Muscle layer of colon (tissue), 2 donors: ENCODE data around the gene SARS2.

ENCODE experiments used
- H3K27ac ChIP-seq: one replicate; pipeline ENCODE4 v1.7.0; 2013; ENCODE audit warnings: low read depth, mild to moderate bottlenecking, low read length, moderate library complexity
- H3K27me3 ChIP-seq, 2 donors: one replicate each; pipeline ENCODE4 v1.7.0; 2013; ENCODE audit warnings: low read length in 2 of 2, mild to moderate bottlenecking in 2 of 2; ENCODE audit not compliant: insufficient read depth in 2 of 2, control insufficient read depth in 1 of 2
- H3K36me3 ChIP-seq: one replicate; pipeline ENCODE4 v1.7.0; 2013; ENCODE audit warnings: mild to moderate bottlenecking, low read length; ENCODE audit not compliant: insufficient read depth
- H3K4me1 ChIP-seq: one replicate; pipeline ENCODE4 v1.7.0; 2013; ENCODE audit warnings: mild to moderate bottlenecking, low read length; ENCODE audit not compliant: insufficient read depth
- H3K4me3 ChIP-seq, 2 donors: one replicate each; pipeline ENCODE4 v1.7.0; 2013; ENCODE audit warnings: low read length in 2 of 2, low read depth in 1 of 2, mild to moderate bottlenecking in 1 of 2, moderate library complexity in 1 of 2
- H3K9ac ChIP-seq: one replicate; pipeline ENCODE4 v1.7.0; 2013; ENCODE audit warnings: low read length
- H3K9me3 ChIP-seq: one replicate; pipeline ENCODE4 v1.7.0; 2013; ENCODE audit warnings: mild to moderate bottlenecking, low read length
- donor health status: abdominal sarcoma.
- donor health status: Adenocarcinoma of cecum.

Gene SARS2

DNA sequence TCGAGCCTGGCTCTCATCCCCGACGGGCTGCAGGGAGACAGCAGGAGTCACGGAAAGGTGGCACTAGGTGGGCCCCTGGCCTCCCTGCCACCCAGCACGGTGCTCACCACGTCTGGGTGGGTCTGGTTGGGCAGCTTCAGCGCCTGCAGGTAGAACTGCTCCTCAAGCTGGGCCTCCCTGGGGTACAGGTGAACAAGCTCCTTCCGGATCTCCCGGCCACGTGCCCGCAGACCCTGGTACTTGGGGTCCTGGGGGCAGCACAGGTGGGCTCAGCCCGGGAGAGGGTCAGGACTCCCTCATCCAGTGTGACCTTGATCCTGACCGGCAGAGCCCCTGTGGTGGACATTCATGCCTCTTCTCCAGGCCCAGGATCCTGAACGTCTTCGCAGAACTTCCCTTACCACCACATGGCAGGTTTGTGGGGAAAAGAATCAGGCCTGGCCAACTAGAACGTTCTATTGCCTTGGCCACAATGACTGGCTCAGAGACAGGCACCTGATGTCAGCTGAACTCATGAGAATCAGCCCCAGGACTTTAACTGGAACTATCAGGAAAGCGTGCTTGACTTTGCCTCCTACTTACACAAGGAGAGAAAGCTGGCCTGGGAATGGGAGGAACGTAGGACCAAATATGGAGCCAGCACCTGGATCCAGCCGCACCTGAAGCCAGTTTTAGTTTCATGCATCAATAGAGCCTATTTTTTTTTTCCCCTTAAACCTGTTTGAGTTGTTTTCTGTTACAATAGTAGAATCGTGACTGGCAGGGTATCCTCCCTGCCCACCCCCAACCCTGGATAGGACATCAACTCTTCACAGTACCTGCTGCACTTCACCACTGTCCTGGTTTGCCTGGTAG, 8.9 kb downstream of the SARS2 start:
- H3K4me3 ChIP-seq, result no peak overlapping the region
- H3K27me3 ChIP-seq, result no peaks in the 10 kb centered on the region
- H3K4me1 ChIP-seq, result no peaks in the 10 kb centered on the region
- H3K9me3 ChIP-seq, result no peaks in the 10 kb centered on the region
- no peak overlapping the region for H3K9ac ChIP-seq
- no peak overlapping the region for H3K27ac ChIP-seq
- peaks cover 8% of the 10 kb centered on the region for H3K36me3 ChIP-seq

DNA sequence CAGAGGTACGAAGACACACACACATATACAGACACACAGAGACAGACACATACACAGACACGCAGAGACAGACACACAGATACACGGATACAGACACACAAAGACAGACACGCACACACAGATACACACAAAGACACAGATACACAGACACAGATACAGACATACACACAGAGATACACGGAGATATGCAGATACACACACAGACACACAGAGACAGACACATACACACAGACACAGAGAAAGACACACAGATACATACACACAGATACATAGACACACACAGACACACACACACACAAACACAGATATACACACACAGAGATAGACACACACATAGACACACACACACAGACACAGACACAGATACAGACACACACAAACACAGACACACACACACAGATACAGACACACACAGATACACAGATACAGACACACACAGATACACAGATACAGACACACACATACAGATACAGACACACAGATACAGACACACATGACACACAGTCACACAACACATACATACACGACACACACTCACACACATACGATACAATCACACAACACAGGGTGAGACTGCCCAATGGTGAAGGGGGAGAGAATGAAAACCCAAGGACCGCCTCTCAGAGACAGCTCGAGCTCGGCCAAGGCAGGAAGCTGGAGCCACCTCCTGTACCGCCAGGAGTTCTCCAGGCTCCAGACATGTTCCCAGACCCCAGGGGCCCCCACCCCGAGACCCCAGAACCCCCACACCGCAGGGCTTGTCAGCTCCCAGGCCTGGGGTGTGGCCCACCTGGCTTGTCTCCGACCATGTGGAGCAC, 9.8 kb downstream of the SARS2 start:
- Histone ChIP-seq H3K27ac (no peak overlapping the region), H3K36me3 (peaks cover 8% of the 10 kb centered on the region), H3K9ac (no peak overlapping the region), H3K27me3 (no peaks in the 10 kb centered on the region), H3K4me1 (no peaks in the 10 kb centered on the region), H3K4me3 (no peak overlapping the region), H3K9me3 (no peaks in the 10 kb centered on the region)

DNA sequence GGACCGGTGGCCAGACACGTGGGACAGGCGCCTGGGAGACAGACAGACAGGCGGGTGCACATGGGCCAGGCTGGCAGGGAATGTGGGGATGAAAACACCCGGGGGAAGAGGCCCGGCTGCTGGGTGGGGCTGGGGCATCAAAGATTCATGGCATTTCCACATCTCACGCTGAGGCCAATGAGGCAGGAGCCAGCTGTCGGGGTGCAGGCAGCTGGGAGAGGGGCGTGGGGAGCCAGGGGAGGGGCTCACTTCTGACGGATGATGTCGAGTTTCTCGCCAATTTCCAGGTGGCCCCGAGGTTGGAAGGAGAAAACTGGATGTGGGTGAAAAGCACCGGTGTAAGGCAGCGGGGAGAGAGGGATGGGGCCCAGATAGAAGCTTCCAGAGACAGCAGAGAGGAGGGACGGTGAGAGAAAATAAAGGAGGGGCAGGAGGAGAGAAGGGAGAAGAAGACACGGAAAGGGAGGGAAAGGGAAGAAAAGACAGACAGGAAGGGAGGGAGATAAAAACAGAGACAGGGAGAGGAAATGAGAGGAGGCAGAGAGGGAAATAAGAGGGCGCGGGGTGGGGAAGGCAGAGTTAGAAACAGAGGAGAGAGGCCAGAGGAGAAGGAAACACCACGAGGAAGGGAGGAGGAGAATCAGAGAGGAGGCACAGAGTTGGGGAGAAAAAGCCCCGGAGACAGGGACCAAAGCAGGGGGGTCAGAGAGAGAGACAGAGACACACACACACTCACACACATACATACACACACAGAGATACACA, 10.5 kb downstream of the SARS2 start:
- Histone ChIP-seq H3K4me1 (no peaks in the 10 kb centered on the region), H3K4me3 (no peak overlapping the region), H3K36me3 (peaks cover 8% of the 10 kb centered on the region), H3K9me3 (no peaks in the 10 kb centered on the region), H3K27ac (no peak overlapping the region), H3K9ac (no peak overlapping the region), H3K27me3 (no peaks in the 10 kb centered on the region)

DNA sequence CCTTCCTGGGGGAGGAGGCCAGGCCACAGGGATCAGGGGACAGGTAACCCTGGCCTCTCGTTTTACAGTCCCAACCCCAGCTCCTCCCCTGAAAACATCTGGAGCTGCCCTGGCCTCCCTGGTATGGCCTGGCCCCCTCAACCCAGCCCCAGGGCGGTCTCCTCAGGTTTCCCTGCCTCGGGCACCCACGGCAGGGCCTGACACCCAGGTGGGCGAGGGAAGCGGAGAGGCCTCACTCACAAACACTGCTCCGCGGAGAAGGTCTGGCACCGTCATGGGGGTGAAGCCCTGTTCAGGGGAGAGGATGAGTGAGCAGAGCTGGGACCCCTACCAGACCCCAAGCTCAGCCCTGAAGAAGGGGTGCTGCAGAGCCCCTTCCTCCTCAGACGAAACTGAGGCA, 12.0 kb downstream of the SARS2 start:
- no peak overlapping the region for H3K9ac ChIP-seq
- no peak overlapping the region for H3K4me3 ChIP-seq
- H3K4me1 ChIP-seq, result no peaks in the 10 kb centered on the region
- H3K36me3 ChIP-seq, result no peaks in the 10 kb centered on the region
- H3K9me3 ChIP-seq, result no peaks in the 10 kb centered on the region
- H3K27ac ChIP-seq, result no peak overlapping the region
- H3K27me3 ChIP-seq, result no peaks in the 10 kb centered on the region

DNA sequence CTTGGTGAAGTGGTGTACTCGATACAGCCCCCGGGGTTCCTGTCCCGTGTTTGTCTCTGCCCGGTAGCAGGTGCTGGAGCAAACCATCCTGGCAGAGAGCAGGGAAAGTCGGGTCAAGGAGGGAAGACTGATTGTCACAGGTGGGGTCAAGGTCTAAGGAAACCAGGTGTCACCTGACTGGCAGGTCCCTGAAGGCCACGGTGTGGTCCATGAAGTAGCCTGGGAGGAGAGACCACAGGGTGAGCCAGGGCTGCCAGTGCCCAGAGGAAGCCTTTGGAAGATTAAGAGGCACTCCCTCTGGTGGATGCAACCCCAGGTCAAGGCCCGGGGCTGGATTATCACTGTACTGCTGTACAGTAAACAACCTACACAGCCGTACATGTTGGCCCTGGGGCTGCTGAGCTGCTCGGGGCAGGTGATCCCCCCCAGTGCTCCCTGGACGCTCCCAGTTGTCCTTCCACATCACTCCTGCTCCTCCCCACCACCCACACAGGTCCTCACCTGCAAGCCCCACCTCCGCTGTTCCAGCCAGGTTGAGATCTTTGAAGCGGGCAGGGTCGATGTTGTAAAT, 12.6 kb downstream of the SARS2 start:
- Histone ChIP-seq H3K4me3 (no peak overlapping the region), H3K27ac (no peak overlapping the region), H3K4me1 (no peaks in the 10 kb centered on the region), H3K9ac (no peak overlapping the region), H3K9me3 (no peaks in the 10 kb centered on the region), H3K36me3 (no peaks in the 10 kb centered on the region), H3K27me3 (no peaks in the 10 kb centered on the region)

DNA sequence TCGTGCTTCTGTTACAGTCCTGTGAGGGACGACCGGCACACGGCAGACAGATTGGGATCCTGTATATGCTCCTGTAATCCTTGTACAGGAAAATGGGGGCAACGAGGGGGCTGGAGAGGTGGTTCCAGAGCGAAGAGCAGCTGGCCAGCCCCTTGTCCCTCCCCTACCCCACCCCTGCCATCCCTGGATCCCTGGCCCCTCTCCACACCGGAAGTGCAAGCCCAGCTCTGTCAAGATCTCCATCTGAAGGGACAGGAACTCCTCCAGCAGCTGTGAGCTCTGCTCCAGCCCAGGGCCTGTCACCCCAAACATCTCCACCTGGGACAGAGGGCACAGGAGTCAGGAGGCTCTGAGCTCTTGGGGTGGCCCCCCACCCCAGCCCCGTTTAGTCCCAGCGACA, 13.0 kb downstream of the SARS2 start:
- H3K27me3 ChIP-seq, result no peaks in the 10 kb centered on the region
- H3K4me1 ChIP-seq, result no peaks in the 10 kb centered on the region
- H3K4me3 ChIP-seq, result no peak overlapping the region
- no peak overlapping the region for H3K9ac ChIP-seq
- H3K36me3 ChIP-seq, result no peaks in the 10 kb centered on the region
- H3K9me3 ChIP-seq, result no peaks in the 10 kb centered on the region
- no peak overlapping the region for H3K27ac ChIP-seq

DNA sequence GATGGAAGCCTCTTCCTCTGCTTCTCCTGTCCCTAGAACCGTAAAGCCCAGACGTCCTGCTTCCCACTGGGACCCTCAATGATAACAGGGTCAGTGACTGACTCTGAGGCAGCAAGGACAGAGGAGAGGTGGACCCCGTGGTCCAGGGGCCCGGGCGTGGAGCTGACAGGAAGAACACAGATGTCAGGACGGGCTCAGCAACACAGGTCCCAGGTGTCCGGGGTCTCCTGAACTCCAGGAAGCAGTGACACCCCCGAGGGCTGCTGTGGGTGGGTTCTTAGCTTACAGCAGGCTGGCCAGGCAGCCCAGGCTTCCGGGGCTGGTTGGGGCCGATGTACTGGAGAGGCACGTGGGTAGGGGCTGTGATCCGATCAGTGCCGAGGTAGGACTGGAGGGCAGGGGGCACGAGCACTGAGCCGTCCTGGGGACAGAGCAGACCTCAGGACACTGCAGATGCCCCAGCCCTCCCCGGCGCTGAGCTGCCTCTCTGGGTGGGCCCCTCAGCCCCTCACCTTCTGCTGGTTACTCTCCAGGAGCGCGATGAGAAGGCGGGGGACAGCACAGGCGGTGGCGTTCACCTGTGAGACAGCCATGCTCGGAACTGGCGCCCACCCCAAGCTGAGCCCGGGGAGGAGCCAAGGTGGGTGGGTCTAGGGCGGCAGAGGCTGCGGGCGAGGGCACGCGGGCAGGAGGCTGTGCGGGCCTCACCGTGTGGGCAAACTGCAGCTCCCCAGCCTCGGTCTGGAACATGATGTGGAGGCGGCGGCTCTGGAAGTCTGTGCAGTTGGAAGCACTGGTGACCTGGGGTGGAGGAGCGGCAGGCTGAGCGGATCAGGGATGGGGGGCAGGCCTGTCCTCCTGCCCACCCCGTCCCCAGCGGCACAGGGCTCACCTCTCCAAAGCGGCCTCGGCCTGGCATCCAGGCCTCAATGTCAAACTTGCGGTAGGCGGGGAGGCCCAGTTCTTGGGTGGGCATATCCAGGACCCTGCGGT, 14.9 kb downstream of the SARS2 start:
- Histone ChIP-seq H3K27me3 (peaks cover 0 to 11% of the 10 kb centered on the region in 2 donors), H3K4me1 (no peaks in the 10 kb centered on the region), H3K27ac (no peak overlapping the region), H3K9me3 (no peaks in the 10 kb centered on the region), H3K9ac (no peak overlapping the region), H3K36me3 (no peaks in the 10 kb centered on the region), H3K4me3 (no peak overlapping the region)

DNA sequence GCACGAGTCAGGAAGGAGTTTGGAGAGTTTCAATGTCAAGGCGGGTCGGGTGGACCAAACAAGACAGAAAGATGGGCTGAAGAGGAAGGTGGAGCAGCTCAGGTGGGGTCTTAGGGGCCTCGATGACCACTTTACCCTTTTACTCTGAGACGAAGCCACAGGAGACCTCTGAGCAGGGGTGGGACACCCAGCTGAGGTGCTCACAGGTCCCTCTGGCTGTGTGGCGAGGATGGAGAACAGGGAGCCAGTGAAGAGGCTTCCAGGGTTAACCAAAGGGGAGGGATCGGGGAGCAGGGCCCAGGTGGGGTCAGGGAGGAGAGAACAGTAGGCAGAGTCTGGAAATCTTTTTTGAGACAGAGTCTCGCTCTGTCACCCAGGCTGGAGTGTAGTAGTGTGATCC, 16.6 kb downstream of the SARS2 start:
- Histone ChIP-seq H3K4me3 (no peak overlapping the region), H3K27me3 (peaks cover 0 to 11% of the 10 kb centered on the region in 2 donors), H3K27ac (no peak overlapping the region), H3K9ac (no peak overlapping the region), H3K9me3 (no peaks in the 10 kb centered on the region), H3K36me3 (no peaks in the 10 kb centered on the region), H3K4me1 (no peaks in the 10 kb centered on the region)

DNA sequence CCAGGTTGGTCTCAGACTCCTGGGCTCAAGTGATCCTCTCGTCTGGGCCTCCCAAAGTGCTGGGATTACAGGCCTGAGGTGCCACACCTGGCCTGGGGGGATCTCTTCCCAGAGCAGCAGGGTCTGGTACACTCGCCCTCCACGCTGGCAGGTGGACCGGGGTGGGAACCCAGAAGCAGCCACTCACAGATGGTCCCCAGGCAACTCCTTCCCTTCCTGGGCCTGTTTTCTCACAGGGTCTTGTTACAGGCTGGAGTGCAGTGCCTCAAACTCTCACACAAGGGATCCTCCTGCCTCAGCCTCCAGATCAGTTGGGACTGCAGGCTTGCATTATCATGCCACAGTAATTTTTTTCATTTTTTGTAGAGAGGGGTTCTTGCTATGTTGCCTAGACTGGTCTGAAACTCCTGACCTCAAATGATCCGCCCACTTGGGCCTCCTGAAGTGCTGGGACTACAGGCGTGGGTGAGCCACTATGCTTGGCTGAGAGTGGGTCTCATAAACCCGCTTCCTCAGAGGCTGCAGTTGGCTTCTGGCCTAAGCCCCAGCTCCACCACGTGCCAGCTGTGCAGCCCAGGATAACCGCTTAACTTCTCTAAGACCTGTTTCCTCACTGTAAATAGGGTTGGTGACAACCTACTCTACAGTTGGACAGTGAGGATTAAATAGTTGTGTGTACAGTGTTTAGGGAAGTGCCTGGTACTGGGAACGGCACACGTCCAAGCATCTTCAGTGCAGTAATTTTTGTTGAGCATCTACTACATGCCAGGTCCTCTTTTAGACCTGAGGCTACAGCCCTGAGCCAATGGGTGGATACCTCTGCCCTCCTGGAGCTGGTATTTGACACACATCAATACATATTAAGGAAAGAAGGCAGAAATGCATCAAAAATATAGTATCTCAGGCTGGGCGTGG, 17.7 kb downstream of the SARS2 start:
- no peak overlapping the region for H3K4me3 ChIP-seq
- H3K27me3 ChIP-seq, result peaks cover 0 to 11% of the 10 kb centered on the region in 2 donors
- peaks cover 2% of the 10 kb centered on the region for H3K36me3 ChIP-seq
- no peaks in the 10 kb centered on the region for H3K9me3 ChIP-seq
- H3K4me1 ChIP-seq, result no peaks in the 10 kb centered on the region
- no peak overlapping the region for H3K9ac ChIP-seq
- H3K27ac ChIP-seq, result no peak overlapping the region
